Activated T-cell treated with anti-CD3 and anti-CD28 coated beads, Interleukin-2, amount 50 U/mL, for 4 hours (primary cell): ENCODE data around the gene STC2. TPM values are rescaled to one million over a fixed set of nuclear protein-coding genes. Genes with fewer than 3 reads are reported as not detected.

Experiments used
- ATAC-seq, 2 donors: fragments of 200-7000 bp; cut with Tn5 transposase; one replicate each; pipeline ENCODE4 v1.10.0; 2021
- DNase-seq: peaks from one replicate; pipeline ENCODE4 v3.0.0-alpha.2; 2020
- H3K27me3 Mint-ChIP-seq: one replicate; pipeline ENCODE4 v1.8.0; 2021; ENCODE audit warnings: low read depth, mixed read lengths
- H3K36me3 Mint-ChIP-seq: one replicate; pipeline ENCODE4 v1.8.0; 2022; ENCODE audit warnings: mixed read lengths; ENCODE audit not compliant: insufficient read depth
- H3K4me1 Mint-ChIP-seq: one replicate; pipeline ENCODE4 v1.8.0; 2021; ENCODE audit warnings: low read depth, mixed read lengths
- H3K4me3 Mint-ChIP-seq: one replicate; pipeline ENCODE4 v1.8.0; 2021; ENCODE audit warnings: mild to moderate bottlenecking, moderate library complexity, mixed read lengths
- H3K9me3 Mint-ChIP-seq: one replicate; pipeline ENCODE4 v1.8.0; 2021; ENCODE audit warnings: mixed read lengths
- total RNA-seq, 3 donors: library from RNA; stranded (reverse); gene quantifications; one replicate each; pipeline ENCODE4 v1.2.1, GENCODE V29; 2021

STC2 gene
- total RNA-seq, 3 donors from 2014 or later = 3.2 to 7.1 (median 4.1) TPM

DNA sequence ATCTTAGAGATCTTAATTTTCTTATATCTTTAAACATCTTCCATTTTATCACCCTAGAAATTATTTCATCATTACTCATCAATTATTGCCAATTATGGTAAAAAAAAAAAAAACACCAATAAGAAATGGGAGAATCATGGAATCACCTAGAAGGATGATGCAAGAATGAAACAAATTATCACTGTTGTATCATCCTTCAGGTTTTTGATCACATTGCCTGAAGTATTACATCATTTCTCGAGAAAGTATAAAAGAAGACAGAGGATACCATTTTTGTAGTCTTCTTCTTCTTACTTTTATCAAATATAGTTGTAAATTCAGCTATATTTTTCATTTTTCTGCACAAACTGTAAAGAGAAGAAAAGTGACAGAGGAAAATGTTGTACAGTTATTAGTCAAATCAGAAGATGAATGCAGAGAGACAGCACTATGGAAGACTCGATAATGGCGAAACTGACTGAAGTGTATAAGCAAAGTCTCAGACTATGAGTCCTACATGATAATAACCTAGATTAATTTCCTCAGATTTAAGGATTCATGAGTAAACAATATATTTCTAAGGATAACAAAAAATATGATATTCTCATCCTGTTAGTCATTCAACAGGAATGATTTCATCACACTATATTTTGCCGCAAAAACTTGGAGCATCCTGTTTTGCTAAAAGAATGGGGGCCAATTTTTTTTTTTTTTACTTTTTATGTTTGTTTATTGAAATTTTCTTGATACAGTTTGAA, 5.9 kb upstream of the STC2 start:
- H3K36me3 Mint-ChIP-seq = no peaks in the 10 kb centered on the region
- ATAC-seq (no peak), DNase-seq (no peak)
- H3K4me3 Mint-ChIP-seq = no peak overlapping the region
- H3K4me1 Mint-ChIP-seq = peaks cover 7% of the 10 kb centered on the region
- no peaks in the 10 kb centered on the region for H3K9me3 Mint-ChIP-seq
- H3K27me3 Mint-ChIP-seq = peaks cover 47% of the 10 kb centered on the region

DNA sequence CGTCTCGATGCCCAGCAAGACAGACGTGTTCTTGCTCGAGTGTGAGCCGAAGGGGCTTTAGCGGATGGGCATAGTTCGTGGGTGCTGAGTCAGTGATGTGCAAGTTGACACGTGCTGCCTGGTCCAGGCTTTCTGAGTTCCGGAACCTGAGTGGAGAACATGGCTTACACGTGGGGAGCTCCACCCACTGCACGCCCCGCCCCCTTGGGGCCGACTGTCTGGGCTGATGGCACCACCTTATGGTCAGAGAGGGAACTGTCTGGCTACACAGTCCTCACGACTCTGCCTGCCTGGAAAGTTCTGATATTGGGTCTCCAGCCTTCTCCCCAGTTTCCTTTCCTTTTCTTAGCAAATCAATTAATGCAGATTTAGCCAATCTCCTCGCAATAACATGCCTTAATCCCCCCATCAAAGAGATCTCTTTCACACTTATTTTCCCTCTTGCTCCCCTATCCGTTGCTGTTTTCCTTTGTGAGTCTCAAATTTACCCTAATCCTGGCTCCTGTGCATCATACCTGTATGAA, 3.8 kb upstream of the STC2 start:
- peak; percentile 55 for DNase-seq
- Mint-ChIP-seq H3K4me1 (peaks cover 19% of the 10 kb centered on the region), H3K9me3 (no peaks in the 10 kb centered on the region), H3K4me3 (no peak overlapping the region), H3K36me3 (no peaks in the 10 kb centered on the region), H3K27me3 (peaks cover 59% of the 10 kb centered on the region)
- ATAC-seq = peak; percentile 78 to 80

DNA sequence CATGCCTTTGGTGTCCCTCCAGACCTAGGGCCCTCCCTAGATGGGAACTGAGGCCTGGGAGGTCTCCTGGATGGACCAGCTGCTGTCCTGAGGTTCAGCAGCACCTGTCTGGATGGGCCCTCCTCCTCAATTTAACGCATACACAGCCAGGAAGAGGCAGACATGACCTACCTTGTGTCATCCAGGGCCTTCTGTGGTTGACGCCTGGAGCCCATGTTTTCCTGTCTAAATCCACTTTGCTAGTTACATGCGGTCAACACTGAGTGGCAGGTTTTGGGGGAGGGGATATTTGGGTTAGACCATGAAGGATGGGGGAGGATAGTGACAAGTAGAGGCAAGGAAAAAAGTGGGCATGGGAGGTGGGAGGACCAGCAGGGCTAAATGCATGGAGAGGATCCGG, 3.1 kb upstream of the STC2 start:
- peaks cover 25% of the 10 kb centered on the region for H3K4me1 Mint-ChIP-seq
- peaks cover 61% of the 10 kb centered on the region for H3K27me3 Mint-ChIP-seq
- DNase-seq (no peak), ATAC-seq (no peak)
- H3K36me3 Mint-ChIP-seq = no peaks in the 10 kb centered on the region
- H3K4me3 Mint-ChIP-seq = no peak overlapping the region
- H3K9me3 Mint-ChIP-seq = no peaks in the 10 kb centered on the region

DNA sequence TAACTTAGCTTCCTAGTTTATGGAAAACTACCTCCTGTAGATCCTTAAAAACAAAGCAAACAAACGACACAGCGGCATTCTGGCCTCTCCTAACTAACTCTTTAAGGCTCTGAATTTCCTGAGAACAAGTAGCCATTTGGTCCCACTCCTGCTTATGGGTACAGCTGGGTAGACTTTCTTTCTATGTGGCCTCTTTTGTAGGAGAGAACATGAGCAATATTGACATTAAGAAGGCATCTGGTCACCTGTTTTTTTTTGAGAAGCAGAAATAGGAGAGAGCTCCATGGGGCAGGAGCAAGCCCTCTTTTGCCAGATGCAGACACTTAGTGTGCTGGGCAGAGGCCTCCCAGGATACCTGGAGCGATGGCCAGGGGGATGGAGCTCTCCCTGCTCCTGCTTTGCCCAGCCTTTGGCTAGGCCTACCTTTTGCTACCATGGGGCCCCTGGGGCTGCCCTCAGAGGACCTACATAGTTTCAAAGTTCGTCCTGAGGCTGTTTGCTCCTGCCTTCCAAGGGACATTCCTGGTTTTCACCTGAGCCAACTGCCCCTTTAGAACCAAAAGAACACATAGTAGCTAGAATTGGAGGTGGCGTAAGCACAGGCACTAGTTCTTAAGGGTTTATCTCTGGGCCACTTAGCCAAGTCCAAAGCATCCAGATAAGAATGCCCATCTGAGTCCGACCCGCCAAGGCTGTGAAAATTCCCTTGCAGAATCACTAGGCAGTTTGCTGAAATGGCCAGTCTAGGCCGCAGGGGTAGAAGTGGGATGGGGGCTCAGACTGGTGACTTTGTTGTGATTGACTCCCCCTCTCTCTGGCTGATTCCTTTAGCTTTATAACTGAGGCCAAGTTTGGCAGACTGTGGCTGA, 2.4 kb upstream of the STC2 start:
- Mint-ChIP-seq H3K9me3 (no peaks in the 10 kb centered on the region), H3K4me1 (peaks cover 25% of the 10 kb centered on the region), H3K27me3 (peaks cover 59% of the 10 kb centered on the region), H3K4me3 (no peak overlapping the region), H3K36me3 (no peaks in the 10 kb centered on the region)
- ATAC-seq (no peak), DNase-seq (no peak)

DNA sequence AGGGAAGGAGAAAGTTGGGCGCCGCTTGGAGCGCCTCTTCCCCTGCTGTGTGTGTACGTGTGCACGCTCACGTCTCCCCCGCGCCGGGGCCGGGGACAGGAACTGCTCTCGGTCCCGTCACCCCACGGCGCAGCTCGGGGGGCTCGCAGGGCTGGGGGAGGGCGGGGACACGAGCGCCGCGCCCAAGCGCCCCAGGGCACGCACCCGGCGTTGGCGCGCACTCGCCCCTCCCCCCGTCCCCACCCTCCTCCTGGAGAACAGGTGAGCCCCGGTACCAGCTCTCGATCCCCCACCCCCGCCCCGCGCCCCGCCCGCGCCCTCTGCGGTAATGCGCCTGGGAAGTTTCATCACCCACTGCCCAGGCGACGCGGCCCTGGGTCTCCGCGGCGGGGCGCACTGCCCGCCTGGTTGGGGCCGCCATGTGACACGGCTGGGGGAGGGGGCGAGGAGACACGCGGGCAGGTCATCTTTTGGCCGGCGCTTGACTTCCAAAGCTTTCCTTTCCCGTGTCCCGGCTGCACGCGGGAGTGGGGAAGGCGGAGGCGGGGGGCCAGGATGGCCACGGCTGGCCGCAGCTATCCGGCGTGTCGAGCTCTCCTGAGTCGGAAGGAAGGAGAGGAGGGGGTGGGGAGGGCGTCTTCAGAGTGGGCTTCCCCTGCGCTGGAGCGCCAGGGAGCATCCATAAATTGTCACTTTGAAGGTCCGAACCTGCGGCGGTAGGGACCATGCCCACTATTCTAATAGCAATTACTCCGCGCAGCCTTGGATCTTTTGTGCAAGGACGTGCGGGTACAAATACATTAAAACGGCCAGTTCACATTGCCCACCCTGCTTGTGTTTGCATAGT, 1.5 kb upstream of the STC2 start:
- no peaks in the 10 kb centered on the region for H3K9me3 Mint-ChIP-seq
- ATAC-seq = peak; percentile 32 to 35
- DNase-seq = no peak
- peak overlapping the region; percentile 80 for H3K4me3 Mint-ChIP-seq
- H3K27me3 Mint-ChIP-seq = peaks cover 65% of the 10 kb centered on the region
- H3K4me1 Mint-ChIP-seq = peaks cover 27% of the 10 kb centered on the region
- H3K36me3 Mint-ChIP-seq = no peaks in the 10 kb centered on the region

DNA sequence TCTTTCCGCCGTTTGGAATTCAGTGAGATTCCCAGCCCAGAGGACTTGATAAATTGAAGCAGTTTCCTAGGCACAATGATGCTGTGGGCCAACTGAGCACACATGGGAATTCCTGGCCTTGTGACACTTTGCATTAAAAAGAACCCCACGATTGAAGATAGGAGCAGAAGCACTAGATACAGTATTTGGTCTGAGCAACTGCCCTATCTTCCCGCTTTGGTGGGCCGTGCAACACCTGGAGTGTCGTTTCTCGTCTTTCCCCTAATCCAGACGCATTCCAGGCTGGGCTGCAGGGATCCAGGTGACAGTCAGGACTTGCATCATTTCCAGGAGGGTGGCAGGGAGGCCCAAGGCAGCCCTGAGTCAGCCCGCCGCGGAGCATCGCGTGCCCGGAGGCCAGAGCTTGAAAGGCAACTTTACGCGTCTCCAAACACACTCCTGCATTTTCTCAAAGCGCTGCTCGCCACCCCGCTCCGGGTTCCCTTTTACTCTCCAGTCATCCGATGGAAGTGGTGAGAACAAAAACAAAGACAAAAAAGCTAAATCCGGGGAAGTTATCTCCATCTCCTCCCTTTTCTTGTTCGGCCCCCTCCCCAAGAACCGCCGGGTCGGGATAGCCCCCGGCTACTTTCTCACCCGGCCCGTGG, 753 bp upstream of the STC2 start:
- Mint-ChIP-seq H3K4me3 (peak overlapping the region; percentile 80), H3K9me3 (no peaks in the 10 kb centered on the region), H3K36me3 (no peaks in the 10 kb centered on the region), H3K4me1 (peaks cover 33% of the 10 kb centered on the region), H3K27me3 (peaks cover 73% of the 10 kb centered on the region)
- DNase-seq (no peak), ATAC-seq (no peak)

DNA sequence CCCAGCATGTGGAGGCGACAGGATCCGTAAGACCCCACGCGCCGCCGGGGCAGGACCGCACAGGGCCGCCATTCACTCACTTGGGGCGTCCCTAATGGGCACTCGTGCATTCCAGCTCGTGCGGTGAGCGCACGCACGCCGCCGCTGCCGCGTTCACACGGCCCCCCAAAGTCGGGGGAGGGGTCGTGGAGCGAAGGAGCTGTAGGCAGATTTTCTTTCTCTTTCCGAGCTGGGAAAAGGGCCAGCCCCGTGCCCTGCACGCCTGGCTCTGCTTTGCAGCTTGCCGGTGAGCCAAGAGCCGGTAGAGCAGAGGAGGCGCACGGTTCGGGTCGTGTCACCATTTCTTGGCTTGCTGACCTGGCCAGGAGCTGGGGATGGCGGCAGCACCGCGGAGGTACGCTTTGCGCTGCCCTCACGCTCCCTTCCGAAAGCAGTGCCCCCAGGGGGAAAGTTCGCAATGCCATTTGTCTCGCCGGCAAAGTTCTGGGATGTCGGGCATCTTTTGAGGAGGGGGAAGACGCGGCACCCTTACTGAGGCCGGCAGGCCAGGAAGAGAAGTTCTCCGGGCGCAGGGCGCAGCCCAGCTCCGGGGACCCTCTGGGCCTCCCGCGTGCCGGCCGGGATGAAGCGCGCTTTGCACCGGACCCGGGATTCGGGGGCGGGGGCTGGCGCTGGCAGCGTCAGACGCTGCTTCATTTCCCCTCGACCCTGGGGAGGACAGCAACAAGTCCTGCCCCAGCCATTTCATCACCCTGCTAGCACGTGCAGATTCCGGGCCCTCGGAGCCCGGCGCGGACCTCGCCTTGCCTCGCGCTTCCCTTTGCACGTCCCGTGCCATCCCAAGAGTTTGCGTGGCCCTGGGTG, 898 bp downstream of the STC2 start:
- H3K27me3 Mint-ChIP-seq = peaks cover 84% of the 10 kb centered on the region
- ATAC-seq = peak in 1 of 2 donors; percentile 13
- DNase-seq = no peak
- peak overlapping the region; percentile 80 for H3K4me3 Mint-ChIP-seq
- H3K9me3 Mint-ChIP-seq = no peaks in the 10 kb centered on the region
- H3K36me3 Mint-ChIP-seq = no peaks in the 10 kb centered on the region
- H3K4me1 Mint-ChIP-seq = peaks cover 36% of the 10 kb centered on the region

DNA sequence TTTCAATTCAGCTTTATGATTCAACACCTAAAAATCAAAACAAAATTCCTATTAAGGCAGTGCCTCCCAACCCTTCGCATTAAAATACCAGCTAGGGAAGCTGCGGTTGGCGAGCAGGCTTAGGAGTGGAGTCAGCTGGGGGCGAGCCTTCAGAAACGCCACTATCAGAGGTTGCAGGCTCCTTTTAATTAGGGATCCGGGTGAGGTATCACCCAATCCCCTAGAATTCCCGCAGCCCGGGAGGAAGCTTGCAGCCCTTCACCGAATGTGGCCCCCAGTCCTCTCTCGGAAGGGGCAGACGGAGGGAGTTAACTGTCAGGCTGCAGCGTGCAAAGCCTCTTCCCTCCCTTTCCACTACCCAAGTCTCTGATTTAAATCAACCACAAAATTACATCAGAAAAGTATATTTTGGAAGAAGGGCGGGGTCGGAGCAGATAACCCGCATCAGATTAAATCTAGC, 1.7 kb downstream of the STC2 start:
- H3K36me3 Mint-ChIP-seq = no peaks in the 10 kb centered on the region
- peak overlapping the region; percentile 80 for H3K4me3 Mint-ChIP-seq
- ATAC-seq (no peak), DNase-seq (no peak)
- peaks cover 77% of the 10 kb centered on the region for H3K27me3 Mint-ChIP-seq
- no peaks in the 10 kb centered on the region for H3K9me3 Mint-ChIP-seq
- H3K4me1 Mint-ChIP-seq = peaks cover 30% of the 10 kb centered on the region

DNA sequence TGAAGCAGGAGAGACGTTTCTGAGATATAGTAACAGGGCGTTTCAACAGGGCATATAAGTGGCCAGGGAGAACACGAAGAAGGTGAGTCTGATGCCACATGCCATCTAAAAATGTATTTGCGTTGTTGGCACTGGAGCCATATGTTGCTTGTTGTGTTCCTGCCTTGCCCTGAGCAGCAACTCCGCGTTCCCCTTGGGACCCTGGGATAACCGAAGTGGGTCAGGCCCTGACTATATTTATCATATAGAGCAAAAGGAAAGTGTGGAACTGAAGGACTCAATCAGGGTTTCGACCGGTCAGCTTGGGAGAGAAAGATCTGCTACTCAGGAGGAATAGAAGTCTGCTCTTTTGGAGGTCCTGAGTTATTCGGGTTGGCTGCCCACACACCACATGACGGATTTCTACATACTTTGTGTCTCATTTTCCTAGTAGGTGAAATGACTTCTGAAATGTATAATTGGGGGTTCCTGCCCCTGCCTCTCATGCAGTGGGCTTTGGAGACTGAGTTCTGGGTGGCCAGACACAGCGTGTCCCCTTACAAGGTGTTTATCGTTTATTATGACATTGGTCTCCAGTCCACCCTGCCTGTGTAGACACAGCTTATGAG, 3.0 kb downstream of the STC2 start:
- DNase-seq (no peak), ATAC-seq (no peak)
- Mint-ChIP-seq H3K36me3 (no peaks in the 10 kb centered on the region), H3K27me3 (peaks cover 68% of the 10 kb centered on the region), H3K4me1 (peaks cover 30% of the 10 kb centered on the region), H3K9me3 (no peaks in the 10 kb centered on the region), H3K4me3 (peak overlapping the region; percentile 35)

DNA sequence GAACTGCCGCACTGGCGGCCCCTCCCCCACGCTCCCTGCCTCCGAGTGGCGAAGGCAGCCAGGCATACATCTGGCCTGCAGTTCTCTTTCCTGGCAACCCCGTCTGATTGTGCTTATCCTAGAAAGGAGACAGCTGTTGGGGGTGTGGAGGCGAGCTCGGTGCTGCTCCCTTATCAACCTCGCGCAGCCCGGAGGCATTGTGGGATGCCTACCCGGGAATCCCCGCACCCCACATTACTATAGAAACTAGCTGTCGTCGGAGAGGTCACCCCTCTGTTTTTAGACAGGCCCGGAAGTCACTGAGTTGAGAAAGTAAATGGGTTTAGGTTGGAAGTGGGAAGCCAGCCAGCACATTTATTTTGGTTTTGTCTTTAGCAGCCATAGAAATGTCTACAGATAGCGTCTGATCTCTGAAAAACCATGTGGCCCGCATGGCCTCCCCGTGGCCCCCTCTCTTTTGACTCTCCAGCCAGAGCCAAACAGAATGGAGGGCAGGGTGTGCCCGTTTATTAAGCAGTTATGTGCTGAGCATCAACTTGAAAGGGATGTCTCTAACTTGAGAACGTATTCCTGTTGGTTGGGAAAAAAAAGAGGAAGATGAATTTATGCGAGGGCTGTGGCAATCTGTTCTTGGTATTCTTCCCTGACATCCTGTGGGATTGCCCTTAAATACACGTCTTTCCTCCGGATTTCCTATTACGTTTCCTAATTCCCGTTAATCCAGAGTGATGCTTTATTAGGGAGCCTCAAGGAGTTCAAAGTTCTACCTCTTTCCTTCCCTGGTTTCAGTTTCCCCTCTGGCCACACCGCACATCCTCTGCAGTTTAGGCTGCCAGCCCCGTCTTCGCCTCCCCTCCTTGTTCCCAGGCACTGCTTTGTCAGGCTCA, 3.9 kb downstream of the STC2 start:
- peaks cover 72% of the 10 kb centered on the region for H3K27me3 Mint-ChIP-seq
- H3K9me3 Mint-ChIP-seq = no peaks in the 10 kb centered on the region
- no peak for ATAC-seq
- H3K36me3 Mint-ChIP-seq = no peaks in the 10 kb centered on the region
- H3K4me3 Mint-ChIP-seq = no peak overlapping the region
- DNase-seq = no peak
- peaks cover 30% of the 10 kb centered on the region for H3K4me1 Mint-ChIP-seq

DNA sequence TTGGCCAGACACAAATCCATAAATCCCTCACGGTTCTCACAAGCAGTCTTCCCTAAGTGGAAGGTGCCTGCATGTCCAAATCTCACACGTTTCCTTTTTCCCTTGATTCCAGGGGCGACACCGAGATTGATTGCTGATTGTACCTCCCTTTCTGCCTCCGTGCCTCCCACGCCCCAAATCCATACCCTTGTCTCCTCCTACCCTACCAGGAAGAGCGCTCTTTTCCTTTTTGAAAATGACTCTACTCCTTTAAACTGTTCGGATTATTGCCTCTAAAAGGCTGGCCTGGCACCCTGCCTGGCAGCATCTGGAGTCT, 4.5 kb downstream of the STC2 start:
- no peak for DNase-seq
- Mint-ChIP-seq H3K9me3 (no peaks in the 10 kb centered on the region), H3K27me3 (peaks cover 66% of the 10 kb centered on the region), H3K4me3 (no peak overlapping the region), H3K36me3 (no peaks in the 10 kb centered on the region), H3K4me1 (peaks cover 25% of the 10 kb centered on the region)
- no peak for ATAC-seq
